ENCODE data around the gene DHODH.
A peak's percentile ranks its signal among the peaks of the same experiment; 100 is the strongest.
"Not testable (repeated sequence)": the region's sequence is repeated elsewhere in the genome, so short reads cannot be mapped to it uniquely, and the experiment has no call there.

The DHODH gene

DNA sequence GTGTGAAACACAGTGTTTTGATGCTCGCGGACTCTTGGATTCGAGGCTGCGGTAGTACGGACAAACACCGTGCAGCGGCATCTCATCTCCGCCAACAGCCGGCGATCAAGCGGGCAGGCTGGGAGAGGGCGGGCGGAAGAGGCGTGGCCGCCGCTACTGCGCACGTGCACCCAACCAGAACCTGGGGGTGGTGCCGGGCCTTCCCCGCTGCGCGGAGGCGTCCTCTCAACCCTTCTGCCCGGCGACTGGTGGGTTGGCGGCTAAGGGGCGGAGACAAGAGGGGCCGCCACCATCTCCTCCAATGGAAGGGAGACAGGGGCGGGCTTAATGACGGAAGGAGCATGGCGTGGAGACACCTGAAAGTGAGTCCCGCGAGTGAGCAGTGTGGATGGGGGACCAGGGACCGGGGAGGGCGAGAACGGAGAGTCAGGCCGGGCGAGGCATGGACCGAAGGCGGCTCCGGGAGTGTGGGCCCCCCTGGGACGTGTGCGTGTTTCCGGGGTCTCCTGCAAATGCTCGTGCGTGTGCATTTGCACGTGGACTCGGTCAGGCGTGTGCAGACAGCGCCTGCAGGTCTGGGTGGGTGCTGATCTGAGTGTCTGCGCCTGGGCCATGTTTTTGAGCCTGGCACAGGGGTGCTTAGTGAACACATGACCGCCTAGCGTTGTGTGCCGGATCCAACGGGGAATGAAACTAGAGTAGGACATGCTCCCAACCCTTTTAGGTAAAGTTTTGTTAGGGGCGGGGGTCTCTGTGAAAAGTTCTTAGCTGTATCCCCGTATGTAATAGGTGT is at the start of gene DHODH:
DHODH (plus strand) TSS at position 321 of the 793 bp plus-strand sequence; CDS start at position 342, 21 bp downstream.
- DNase-seq = peak; percentile 96

DNA sequence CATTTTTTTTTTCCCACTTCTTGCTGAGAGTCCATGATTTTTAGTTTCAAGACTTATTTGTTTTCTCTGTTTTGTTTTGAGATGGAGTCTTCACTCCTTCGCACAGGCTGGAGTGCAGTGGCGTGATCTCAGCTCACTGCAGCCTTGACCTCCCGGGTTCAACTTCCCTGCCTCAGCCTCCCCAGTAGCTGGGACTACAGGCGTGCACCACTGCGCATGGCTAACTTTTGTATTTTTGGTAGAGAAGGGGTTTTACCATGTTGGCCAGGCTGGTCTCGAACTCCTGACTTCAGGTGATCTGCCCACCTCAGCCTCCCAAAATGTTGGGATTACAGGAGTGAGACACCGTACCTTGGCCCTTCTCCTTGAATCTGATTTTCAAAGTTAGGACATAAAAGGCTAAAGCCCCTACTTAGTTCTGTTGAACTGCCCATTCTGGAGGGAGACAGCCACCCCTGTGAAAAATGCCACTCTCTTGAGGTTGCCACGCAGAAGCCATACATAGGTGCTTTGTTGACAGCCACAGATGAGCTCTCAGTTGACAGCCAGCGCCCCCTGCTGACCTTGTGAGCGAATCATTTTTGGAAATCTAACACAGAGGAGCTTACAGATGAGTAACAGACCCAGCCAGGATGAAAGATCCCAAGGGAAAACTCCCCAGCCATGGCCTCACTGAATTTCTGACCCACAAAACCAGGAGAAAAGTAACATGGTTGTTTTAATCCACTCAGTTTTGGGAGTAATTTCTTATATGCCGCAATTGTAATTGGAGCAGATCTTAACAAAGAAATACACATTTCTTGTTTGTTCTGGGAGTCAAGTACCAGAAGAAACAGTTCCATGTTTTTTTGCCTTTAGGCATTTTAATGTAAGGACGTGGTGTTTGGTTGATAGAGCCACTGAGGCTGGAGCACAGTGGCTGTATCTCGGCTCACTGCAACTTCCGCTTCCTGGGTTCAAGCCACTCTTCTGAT is 47.2 kb upstream of the DHODH start:
- DNase-seq = peak; percentile 85

DNA sequence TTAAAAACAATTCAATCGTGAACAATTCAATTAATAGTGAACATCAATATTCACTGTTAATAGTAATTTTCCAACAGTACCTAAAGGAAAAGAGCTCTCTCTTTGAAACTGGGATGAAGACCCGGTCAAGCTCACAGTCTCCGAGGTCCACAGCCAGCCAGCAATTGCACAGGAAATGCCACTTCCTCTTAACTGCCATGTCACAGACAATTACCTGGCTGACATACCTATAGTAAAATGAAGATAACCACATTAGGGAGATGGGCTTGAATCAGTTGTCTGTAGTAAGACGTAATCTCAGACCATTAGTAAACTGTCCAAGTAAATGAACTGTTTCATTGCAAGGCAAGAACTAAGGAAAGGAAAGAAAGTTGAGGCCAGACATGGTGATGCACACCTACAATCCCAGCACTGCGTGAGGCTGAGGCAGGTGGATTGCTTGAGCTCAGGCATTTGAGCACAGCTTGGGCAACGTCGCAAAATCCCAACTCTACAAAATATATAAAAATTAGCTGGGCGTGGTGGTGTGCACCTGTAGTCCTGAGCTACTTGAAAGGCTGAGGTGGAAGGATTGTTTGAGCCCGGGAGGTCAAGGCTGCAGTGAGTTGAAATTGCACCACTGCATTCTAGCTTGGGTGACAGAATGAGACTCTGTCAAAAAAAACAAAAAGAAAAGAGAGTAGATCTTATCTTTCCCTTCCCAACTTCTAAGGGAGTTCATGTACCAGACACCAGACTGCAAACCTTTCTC is 45.2 kb upstream of the DHODH start:
- DNase-seq = no peak

DNA sequence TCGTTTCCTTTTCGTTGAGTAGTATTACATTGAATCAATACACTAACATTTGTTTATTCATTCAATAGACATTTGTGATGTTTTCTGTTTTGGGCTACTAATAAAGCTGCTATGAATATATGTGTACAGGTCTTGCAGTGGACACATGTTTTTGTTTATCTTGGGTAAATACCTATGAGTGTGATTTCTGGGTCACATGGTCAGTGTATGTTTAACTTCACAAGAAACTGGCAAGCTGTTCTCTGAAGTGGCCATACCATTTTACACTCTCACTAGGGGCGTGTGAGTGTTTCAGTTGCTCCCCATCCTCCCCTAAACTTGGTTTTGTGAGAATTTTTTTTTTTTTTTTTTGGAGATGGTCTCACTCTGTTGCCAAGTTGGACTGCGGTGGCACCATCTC is 43.3 kb upstream of the DHODH start:
- no peak for DNase-seq

DNA sequence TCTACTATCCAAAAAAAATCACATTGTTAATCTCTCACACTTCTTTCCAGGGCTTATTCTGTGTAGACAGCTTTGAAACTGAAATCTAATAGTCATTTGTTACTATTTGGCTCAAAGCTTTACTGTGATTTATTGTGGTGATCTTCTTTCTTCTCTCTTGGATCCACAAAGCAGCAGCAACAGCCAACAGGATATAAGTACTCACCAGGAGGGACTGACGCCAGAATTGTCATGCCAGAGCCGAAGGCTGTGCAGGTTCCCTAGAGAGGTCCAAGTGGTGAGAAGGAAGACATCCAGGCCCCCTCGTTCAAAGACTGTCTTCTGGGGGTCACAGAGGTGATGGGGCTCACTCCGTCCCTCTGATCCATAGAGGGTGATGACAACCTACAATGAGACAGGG is 41.6 kb upstream of the DHODH start:
- DNase-seq = no peak

DNA sequence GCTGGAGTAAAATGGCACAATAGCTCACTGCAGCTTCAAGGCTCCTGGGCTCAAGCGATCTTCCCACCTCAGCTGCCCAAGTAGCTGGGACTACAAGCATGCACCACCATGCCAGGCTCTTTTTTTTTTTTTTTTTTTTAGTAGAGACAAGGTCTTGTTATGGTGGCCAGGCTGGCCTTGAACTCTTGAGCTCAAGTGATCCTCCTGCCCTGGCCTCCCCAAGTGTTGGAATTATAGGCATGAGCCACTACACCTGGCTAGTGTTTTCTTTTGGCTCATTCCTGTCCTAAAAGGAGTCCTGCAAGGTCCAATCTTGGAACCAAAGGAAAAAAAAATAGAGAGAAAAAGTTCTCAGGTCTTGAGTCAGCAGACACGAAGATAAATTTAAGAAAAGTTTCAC is 39.2 kb upstream of the DHODH start:
- DNase-seq = no peak

DNA sequence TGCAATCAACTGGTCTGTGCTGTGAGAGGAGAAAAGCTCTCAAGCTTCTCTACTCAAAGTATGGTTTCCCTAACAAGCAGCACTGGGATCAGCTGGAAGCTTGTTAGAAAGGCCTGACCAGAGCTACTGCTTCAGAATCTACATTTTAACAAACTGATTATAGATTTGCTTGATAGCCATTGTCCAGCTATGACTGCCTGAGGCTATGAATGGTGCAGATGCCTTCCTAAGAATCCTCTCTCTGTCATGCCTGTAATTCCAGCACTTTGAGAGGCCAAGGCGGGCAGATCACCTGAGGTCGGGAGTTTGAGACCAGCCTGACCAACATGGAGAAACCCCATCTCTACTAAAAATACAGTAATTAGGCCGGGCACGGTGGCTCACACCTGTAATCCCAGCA is 37.0 kb upstream of the DHODH start:
- no peak for DNase-seq

DNA sequence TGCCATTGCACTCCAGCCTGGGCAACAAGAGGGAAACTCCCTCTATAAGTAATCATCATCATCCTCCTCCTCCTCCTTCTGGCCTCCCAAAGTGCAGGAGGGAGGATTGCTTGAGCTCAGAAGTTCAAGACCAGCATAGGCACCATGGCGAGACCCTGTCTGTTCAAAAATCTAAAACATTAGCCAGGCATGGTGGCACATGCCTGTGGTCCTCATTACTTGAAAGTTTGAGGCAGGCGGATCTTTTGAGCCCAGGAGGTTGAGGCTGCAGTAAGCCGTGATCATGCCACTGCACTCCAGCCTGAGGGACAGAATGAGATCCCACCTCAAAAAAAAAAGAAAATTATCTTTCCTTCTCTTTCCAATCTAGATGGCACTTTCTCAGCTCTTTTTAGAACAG is 36.2 kb upstream of the DHODH start:
- DNase-seq = no peak

DNA sequence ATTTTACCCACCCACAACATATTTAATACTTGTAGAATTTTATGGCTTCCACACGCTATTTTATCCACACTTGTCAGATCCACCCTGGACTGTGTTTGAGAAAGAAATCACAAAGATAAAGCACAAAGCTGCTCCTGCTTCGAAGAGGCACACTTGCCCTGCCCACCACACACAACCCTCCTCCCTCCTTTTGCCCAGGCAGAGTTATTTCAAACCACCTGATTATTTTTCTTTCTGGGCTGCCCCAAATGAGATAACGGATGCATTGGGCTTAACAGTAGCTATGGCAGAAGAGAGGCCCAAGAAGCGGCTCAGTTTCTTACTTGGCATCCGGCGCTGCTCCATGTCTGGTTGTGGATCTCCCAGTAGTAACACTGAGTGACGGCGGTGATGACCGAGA is 35.5 kb upstream of the DHODH start:
- DNase-seq = no peak

DNA sequence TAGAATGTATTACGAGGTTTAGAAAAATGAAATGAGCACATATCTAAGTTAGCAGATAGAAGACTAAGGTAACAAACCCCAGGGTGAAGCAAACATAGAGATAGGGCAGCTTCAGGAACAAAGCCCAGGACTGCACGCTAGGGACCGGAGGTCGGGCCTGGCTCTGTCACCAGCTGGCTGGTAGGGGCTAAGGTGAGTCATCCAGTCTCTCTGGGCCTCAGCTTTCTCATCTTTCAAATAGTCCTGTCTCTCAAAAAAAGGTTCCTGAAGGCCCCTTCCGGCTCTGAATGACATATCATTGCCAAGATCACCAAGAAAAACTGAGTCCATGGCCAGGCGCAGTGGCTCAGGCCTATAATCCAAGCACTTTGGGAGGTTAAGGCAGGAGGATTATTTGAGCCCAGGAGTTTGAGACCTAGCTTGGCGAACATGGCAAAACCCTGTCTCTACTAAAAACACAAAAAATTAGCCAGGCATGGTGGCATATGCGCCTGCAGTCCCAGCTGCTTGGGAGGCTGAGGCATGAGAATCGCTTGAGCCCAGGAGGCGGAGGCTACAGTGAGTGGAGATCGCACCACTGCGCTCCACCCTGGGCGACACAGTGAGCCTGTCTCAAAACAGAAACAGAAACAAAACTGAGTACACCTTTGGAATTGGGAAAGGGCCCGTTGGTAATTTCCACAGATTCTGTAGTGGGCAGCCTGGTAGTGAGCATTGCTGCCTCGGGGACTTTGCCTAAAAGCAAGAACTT is 34.3 kb upstream of the DHODH start:
- no peak for DNase-seq

DNA sequence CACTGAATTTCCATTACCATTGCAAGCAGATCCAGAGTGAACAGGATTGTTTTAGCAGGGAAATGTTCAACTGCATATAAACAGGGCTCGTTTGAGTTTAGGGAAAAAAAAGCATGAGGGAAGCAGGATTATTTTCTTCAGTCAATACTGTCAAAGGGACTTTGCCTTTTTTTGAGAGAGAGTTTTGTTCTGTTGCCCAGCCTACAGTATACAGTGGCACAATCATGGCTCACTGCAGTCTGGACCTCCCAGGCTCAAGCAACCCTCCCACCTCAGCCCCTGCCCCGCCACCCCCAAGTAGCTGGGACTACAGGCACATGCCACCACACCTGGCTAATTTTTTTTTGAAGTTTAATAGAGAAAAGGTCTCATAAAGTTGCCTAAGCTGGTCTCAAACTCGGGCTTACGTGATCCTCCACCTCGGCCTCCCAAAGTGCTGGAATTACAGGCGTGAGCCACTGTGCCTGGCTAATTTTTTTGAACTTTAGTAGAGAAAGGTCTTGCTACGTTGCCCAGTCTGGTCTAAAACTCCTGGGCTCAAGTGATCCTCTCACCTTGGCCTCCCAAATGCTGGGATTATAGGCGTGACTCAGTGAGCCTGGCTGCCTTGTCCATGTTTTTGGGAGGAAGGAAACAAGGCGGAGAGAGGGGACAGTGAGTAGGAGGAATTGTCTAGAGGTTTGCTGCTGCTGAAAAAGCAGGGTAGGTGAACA is 23.1 kb upstream of the DHODH start:
- no peak for DNase-seq

DNA sequence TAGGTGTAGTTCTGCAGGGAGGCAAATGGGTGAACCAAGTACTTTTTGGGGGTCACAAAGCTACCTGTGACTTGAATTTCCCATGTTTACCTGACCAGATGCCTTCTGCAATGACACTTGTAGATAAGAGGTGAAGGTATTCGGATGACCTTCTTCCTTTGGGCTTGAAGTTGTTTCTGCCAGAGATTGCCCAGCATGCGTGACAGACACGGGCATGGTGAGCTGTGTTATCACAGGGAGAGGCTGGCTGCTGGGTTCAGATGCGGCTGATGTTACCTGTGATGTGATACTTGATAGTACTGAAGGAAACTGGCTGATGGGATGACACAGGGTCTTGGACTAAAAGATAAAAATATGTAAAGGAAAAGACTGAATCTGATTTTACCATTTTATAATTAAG is 22.4 kb upstream of the DHODH start:
- DNase-seq = no peak

DNA sequence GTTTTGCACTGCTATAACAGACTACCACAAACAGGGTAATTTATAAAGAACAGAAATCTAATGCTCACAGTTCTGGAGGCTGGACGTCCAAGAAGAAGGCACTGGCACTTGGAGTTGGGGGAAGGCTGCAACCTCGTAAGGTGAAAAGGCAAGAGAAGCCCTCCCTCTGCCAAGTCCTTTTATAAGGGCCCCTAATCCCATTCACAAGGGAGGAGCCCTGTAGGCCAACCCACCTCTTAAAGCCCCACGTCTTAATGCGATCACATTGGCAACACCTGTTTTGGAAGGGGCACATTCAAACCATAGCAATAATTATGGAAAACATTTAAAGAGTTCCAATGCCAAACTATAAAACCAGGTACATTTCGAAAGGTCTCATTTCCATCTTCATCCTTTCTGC is 13.5 kb upstream of the DHODH start:
- DNase-seq = no peak

DNA sequence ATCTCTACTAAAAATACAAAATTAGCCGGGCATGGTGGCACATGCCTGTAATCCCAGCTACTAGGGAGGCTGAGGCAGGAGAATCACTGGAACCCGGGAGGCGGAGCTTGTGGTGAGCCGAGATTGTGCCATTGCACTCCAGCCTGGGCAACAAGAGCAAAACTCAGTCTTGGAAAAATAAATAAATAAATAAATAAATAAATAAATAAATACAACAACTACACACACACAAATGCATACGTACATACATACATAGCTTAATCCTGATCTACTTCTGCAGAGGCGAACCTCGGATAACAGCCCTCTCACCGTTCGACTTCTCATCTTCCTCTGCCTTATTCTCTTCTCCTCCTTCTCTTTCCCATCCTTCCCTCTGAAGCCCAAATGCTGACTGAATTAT is 11.0 kb upstream of the DHODH start:
- not testable (repeated sequence) for DNase-seq

DNA sequence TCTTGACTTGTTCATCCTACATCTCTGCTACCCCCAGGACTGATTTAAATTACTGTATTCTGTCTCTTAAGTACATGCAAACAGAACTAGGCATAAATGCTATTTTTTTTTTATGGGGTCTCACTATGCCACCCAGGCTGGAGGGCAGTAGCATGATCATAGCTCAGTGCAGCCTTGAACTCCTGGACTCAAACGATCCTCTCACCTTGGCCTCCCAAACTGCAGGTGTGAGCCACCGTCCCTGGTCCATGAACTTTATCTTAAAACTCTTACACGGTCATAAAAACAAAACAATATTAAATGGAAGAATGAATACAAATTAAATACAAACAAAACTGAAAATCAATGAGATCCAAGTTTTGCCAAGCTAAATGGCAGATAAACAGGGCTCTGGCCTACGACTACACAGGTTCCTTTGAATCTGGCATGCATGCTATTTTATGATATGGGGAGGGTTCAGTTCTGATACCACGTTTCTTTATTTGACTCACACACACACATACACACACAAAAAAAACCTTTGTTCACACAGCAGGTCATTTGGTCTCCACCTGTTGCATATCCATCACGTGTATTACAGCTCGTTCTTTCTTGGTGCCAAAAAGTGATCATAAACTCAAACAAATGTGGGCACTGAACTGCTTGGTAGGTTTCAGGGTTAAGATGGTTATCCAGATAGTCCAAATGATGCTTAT is 7.2 kb upstream of the DHODH start:
- no peak for DNase-seq

DNA sequence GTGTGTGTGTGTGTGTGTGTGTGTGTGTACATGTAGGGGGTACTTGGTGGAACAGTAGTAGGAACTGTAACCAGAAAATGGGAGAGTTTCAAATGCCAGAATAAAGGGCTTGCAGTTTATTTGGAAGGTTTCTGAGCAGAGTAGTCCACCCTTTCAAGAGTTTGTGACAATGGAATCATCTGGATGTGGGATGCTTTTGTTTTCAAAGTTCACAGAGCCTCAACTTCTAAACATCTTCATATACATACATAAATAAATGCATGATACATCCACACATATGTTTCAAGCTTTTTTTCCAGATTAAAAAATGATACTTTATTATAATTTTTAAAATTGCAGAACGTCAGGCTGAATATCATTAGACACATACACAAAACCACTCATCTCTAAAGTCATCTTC is 5.9 kb upstream of the DHODH start:
- no peak for DNase-seq

DNA sequence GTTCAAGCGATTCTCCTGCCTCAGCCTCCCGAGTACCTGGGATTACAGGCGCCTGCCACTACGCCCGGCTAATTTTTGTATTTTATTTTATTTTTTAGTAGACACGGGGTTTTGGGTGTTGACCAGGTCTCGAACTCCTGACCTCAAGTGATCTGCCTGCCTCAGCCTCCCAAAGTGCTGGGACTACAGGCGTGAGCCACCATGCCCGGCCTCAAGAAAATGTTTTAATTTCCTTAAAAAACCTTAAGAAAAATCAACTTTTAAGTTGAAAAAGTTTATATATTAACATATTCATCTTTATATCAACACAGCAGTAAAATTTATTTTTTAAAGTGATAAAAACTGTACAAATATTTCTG is 500 bp upstream of the DHODH start:
- not testable (repeated sequence) for DNase-seq

DNA sequence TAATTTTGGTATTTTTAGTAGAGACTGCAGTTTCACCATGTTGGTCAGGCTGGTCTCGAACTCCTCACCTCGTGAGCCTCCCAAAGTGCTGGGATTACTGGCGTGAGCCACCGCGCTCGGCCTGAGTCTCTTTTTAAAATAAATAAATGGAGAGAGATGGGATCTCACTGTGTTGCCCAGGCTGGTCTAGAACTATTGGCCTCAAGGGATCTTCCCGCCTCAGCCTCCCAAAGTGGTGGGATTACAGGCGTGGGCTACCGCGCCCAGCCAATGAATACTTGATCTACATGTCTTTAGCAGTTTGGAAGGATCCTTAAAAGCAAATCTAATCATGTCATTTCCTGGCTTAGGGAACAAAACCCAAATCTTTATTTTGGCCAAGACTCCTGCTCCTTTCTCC is 1.2 kb downstream of the DHODH start:
- no peak for DNase-seq

DNA sequence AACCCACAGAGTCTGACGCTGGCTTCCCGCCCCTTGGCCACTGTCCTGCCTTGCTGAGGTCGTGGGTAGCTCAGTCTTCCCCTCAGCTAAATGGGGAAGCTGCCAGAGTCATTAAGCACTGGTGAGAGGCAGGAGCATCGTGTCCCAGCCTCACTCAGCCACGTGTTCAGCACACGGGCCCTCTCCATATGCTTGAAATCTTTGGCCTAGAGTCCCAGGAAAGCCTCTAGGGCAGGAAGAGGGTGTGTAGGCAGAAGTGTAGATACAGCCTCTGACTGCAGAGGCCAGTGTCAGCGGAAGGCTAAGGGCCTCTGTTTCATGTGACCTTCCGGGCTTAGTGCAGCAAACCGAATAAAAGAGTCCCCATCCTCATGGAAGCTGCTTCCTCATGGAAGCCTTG is 4.1 kb downstream of the DHODH start:
- DNase-seq = no peak

DNA sequence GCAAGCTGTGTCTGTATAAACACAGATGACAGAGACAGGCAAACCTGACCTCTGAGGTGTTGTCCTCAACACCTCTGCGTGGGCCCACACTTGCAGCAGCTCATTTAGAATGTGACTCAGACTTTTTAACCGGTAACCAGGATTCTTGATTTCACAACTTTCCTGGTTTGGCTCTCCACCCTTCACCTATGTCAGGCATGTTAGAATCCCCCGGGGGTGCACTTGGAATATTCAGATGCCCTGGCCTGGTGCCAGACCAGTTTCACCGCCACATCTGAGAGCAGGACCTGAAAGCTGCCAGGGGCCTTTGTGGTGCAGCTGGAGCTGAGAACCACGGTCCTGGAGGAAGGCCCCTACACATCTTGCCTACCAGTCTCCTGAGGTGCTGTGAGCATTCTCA is 4.8 kb downstream of the DHODH start:
- no peak for DNase-seq

DNA sequence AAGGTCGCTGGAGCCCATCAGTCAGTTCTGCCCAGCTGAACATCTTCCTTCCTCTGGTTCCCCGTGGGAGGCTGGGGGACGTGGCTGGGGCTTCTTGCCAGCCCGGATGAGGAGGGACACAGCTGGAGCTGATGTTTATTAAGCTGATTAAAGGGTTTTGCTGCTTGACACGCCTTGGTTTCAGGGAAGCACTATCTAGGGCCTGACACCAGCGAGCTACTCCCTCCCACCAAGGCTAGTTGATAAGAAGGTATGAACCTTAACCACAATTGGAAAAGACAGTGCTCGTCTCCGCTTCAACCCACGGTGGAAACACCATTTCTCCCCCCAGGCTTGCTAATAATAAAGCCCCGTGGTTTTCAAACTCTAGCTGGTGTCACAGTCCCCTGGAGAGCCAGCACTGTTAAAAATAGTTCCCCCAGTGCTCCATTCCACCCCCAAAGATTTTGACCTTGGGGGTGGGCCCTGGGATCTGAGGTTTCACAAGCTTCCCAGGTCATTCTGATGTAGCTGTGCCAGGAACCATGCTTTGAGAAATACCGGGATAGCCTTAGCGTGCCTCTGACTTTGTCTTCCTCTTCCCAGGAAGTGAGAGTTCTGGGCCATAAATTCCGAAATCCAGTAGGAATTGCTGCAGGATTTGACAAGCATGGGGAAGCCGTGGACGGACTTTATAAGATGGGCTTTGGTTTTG is 5.5 kb downstream of the DHODH start:
- DNase-seq = no peak

All from midbrain (tissue), 1 donor.